ENCODE measurements around the gene UNK.

GRCh38 chr17:75759457-75759856 lies 25.1 kb upstream of the UNK start:
- TF ChIP-seq CTCF (IDR thresholded peaks at IDR 0.05) (no peak), EZH2 (IDR thresholded peaks at IDR 0.05; ENCODE audit: borderline replicate concordance, insufficient read depth, low read depth, low read length, poor library complexity, severe bottlenecking) (no peak)

Data from B cell (primary cell).